ENCODE data around the gene INPP5D. TPM values are rescaled to one million over a fixed set of nuclear protein-coding genes. Genes with fewer than 3 reads are reported as not detected.

The INPP5D gene
- total and polyA plus RNA-seq, 2 of the 13 experiments (the other 11 are each of a cell fraction or from before 2014, with no cell fraction given): 16.7 to 18.0 TPM

DNA sequence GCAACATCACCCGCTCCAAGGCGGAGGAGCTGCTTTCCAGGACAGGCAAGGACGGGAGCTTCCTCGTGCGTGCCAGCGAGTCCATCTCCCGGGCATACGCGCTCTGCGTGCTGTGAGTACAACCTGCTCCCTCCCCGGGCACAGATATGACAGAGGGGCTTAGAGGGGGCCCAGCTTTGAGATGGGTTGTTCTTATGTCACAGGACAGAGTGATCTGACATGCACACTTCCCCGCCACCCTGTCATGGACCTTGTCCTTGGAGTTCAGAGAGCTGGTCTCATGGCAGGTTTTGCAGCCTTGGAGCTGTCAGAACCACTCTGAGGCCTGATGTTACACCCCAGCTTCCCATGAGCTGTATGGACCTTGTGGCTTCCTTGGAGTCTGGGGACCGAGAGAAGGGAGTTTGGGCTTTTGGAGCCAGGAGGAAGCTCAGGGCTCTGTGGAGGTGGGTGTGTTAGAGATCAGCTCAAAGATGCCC is 398 bp downstream of the INPP5D start (continued):
- no peak for TF ChIP-seq SOX6 (IDR thresholded peaks at IDR 0.05)
- no peak for TF ChIP-seq SOX6 (CRISPR knock-in tag; IDR thresholded peaks at IDR 0.05)
- TF ChIP-seq HNF4A (CRISPR knock-in tag; IDR thresholded peaks at IDR 0.05): peak; percentile 81
- TF ChIP-seq ZNF598 (CRISPR knock-in tag; IDR thresholded peaks at IDR 0.05; ENCODE audit: borderline replicate concordance): no peak; the same call in 1 of the 2 replicates
- TF ChIP-seq ZNF367 (CRISPR knock-in tag; IDR thresholded peaks at IDR 0.05; ENCODE audit: borderline replicate concordance): no peak
- no peak for TF ChIP-seq ZNF230 (CRISPR knock-in tag; IDR thresholded peaks at IDR 0.05)
- TF ChIP-seq PHB2 (IDR thresholded peaks at IDR 0.05; ENCODE audit: partially characterized antibody): no peak
- TF ChIP-seq, protein P1, sequence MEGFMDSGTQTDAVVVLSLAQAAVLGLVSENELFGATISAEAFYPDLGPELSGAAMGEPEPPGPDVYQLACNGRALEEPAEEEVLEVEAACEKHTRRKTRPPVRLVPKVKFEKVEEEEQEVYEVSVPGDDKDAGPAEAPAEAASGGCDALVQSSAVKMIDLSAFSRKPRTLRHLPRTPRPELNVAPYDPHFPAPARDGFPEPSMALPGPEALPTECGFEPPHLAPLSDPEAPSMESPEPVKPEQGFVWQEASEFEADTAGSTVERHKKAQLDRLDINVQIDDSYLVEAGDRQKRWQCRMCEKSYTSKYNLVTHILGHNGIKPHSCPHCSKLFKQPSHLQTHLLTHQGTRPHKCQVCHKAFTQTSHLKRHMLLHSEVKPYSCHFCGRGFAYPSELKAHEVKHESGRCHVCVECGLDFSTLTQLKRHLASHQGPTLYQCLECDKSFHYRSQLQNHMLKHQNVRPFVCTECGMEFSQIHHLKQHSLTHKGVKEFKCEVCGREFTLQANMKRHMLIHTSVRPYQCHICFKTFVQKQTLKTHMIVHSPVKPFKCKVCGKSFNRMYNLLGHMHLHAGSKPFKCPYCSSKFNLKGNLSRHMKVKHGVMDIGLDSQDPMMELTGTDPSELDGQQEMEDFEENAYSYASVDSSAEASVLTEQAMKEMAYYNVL (CRISPR knock-in tag; IDR thresholded peaks at IDR 0.05; ENCODE audit: borderline replicate concordance): no peak; the same call in 1 of the 2 replicates
- TF ChIP-seq, protein P2, sequence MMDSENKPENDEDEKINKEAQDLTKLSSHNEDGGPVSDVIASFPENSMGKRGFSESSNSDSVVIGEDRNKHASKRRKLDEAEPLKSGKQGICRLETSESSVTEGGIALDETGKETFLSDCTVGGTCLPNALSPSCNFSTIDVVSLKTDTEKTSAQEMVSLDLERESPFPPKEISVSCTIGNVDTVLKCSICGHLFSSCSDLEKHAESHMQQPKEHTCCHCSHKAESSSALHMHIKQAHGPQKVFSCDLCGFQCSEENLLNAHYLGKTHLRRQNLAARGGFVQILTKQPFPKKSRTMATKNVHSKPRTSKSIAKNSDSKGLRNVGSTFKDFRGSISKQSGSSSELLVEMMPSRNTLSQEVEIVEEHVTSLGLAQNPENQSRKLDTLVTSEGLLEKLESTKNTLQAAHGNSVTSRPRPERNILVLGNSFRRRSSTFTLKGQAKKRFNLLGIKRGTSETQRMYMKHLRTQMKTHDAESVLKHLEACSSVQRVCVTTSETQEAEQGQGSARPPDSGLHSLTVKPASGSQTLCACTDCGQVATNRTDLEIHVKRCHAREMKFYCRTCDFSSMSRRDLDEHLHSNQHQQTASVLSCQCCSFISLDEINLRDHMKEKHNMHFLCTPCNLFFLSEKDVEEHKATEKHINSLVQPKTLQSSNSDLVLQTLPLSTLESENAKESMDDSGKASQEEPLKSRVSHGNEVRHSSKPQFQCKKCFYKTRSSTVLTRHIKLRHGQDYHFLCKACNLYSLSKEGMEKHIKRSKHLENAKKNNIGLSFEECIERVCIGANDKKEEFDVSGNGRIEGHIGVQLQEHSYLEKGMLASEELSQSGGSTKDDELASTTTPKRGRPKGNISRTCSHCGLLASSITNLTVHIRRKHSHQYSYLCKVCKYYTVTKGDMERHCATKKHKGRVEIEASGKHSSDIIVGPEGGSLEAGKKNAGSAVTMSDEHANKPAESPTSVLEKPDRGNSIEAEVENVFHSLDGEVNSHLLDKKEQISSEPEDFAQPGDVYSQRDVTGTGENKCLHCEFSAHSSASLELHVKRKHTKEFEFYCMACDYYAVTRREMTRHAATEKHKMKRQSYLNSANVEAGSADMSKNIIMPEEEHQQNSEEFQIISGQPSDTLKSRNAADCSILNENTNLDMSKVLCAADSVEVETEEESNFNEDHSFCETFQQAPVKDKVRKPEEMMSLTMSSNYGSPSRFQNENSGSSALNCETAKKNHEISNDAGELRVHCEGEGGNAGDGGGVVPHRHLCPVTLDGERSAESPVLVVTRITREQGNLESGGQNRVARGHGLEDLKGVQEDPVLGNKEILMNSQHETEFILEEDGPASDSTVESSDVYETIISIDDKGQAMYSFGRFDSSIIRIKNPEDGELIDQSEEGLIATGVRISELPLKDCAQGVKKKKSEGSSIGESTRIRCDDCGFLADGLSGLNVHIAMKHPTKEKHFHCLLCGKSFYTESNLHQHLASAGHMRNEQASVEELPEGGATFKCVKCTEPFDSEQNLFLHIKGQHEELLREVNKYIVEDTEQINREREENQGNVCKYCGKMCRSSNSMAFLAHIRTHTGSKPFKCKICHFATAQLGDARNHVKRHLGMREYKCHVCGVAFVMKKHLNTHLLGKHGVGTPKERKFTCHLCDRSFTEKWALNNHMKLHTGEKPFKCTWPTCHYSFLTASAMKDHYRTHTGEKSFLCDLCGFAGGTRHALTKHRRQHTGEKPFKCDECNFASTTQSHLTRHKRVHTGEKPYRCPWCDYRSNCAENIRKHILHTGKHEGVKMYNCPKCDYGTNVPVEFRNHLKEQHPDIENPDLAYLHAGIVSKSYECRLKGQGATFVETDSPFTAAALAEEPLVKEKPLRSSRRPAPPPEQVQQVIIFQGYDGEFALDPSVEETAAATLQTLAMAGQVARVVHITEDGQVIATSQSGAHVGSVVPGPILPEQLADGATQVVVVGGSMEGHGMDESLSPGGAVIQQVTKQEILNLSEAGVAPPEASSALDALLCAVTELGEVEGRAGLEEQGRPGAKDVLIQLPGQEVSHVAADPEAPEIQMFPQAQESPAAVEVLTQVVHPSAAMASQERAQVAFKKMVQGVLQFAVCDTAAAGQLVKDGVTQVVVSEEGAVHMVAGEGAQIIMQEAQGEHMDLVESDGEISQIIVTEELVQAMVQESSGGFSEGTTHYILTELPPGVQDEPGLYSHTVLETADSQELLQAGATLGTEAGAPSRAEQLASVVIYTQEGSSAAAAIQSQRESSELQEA (CRISPR knock-in tag; IDR thresholded peaks at IDR 0.05; ENCODE audit: not compliant biosample characterization): peak; percentile 41
- 0 out of 2 replicates have a peak, but pooled peaks have one; percentile 52 for TF ChIP-seq ARNTL (CRISPR knock-in tag; IDR thresholded peaks at IDR 0.05)
- TF ChIP-seq, protein P3, sequence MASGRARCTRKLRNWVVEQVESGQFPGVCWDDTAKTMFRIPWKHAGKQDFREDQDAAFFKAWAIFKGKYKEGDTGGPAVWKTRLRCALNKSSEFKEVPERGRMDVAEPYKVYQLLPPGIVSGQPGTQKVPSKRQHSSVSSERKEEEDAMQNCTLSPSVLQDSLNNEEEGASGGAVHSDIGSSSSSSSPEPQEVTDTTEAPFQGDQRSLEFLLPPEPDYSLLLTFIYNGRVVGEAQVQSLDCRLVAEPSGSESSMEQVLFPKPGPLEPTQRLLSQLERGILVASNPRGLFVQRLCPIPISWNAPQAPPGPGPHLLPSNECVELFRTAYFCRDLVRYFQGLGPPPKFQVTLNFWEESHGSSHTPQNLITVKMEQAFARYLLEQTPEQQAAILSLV (CRISPR knock-in tag; IDR thresholded peaks at IDR 0.05; ENCODE audit: borderline replicate concordance): peak; percentile 35; the same call in 1 of the 2 replicates
- no peak for TF ChIP-seq ZNF530 (CRISPR knock-in tag; IDR thresholded peaks at IDR 0.05; ENCODE audit: low read depth)
- no peak for TF ChIP-seq ZNF350 (CRISPR knock-in tag; IDR thresholded peaks at IDR 0.05; ENCODE audit: borderline replicate concordance, low read depth)
- no peak for TF ChIP-seq TSC22D2 (CRISPR knock-in tag; IDR thresholded peaks at IDR 0.05; ENCODE audit: borderline replicate concordance)
- no peak for TF ChIP-seq RAD51 (IDR thresholded peaks at IDR 0.05; ENCODE audit: borderline replicate concordance)
- TF ChIP-seq MZF1 (CRISPR knock-in tag; IDR thresholded peaks at IDR 0.05; ENCODE audit: borderline replicate concordance): no peak
- no peak for TF ChIP-seq RFX3 (CRISPR knock-in tag; IDR thresholded peaks at IDR 0.05)
- TF ChIP-seq HOXA9 (CRISPR knock-in tag; IDR thresholded peaks at IDR 0.05; ENCODE audit: borderline replicate concordance): 0 out of 2 replicates have a peak, but pooled peaks have one; percentile 25
- no peak for TF ChIP-seq ZNF468 (CRISPR knock-in tag; IDR thresholded peaks at IDR 0.05)
- no peak for TF ChIP-seq NR2F2 (IDR thresholded peaks at IDR 0.05; ENCODE audit: borderline replicate concordance, low read depth)
